OCI-M2 (cell line): ENCODE measurements around the gene USP54.

Source experiments
- DNase-seq: peaks from one replicate; lab custom pipeline; 2025; ENCODE audit not compliant: unreplicated experiment; lab: John Stamatoyannopoulos, UW

Gene USP54

DNA sequence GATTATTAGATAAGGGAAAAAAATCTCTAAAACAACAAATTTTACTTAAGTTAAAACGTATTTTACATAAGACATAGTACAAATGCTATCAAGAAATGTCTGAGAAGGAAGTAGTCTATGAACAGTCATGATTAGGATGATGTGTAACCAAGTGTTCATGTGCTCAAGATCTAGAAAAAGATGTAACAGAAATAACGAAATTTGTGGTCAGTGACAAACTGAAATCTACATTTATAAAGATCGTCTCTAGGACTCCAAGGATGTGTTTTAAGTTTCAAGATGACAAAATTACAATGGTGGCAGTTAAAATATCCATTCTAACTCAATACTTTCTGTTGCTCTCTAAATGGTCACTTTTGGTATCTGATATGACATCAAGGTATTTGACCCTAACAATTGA is 112.5 kb downstream of the USP54 start:
- no peak for DNase-seq

DNA sequence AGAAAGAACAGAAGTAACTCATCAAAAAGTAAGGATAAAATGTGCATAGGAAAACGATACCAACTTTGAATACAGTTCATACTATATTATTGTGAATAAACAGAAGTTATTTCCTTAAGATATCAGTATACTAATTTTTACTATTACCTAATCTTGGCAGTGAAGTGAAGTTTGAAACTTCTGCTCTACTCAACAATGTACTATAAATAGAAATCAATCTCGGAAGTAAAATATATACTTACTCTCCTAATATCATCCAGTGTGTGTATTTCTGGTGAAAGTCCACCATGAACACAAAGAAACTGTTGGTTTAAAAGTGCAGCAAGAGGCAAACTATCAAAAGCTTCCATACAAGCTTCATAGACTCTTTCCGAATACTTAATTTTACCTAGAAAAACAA is 119.9 kb downstream of the USP54 start:
- DNase-seq = no peak

DNA sequence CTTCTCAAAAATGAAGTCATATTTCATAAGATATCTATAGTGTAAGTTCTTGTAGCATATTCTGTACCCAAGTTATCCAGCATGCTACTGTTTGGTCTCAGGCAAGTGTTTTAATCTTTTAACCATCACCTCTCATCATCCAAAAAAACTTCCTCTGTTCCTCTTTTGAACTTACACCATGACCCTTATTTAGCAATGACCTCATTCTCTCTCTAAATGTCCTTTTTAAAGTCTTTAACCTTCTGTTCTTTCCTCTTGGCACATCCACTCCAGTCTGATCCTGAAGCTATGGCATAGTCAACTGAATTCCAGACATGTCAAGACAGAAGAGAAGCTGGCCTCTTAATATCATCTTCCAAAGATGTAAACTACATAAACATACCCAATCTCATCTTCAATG is 121.6 kb downstream of the USP54 start:
- no peak for DNase-seq

DNA sequence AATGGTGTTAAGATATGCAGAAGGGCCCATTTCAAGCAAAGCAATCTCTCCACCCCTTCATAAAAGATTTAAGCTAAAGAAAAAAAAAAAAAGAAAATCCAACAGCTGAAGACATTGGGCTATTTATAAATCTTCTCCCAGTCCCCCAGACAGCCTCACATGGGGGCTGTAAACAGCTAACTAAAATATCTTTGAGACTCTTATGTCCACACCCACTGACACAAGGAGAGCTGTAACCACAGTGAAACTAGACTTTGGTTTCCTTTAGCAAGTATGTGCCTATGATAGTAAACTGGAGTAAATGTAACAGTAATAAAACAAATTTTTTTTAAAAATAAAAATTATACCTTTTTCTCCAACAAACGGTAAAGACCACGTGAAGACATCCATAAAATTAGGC is 123.9 kb downstream of the USP54 start:
- DNase-seq = no peak

DNA sequence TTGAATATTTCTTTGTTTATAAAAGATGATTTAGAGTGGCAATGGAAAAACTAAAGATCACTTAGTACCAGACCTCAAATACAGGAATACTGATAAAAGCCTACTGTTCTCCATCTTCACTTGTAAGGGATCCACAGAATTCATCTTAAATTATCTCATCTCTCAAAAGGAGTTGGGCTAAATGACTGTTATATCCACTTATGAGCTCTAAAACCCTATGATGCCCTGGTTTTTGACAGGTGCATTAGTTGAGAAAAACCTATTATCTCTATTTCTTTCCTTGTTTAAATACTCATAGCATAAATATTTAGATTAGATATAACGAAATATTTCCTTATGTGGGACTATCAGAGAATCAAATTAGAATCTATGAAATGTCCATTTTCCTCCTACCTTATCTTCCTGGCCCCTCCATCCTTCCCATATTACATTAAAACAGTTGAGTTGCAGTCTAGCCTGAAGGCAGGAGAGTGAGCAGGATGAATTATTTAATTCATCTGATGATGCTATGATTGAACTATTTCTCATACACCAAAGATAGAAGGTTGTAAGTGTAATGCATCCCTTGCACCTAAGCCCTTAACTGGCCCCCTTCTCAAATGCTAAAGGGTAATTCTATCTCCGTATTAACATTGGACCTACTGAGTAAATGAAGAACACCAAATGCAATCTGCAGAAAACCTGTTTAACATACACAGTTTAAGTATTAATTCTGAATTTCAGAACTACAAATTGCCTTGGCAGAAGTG is 125.0 kb downstream of the USP54 start:
- no peak for DNase-seq

DNA sequence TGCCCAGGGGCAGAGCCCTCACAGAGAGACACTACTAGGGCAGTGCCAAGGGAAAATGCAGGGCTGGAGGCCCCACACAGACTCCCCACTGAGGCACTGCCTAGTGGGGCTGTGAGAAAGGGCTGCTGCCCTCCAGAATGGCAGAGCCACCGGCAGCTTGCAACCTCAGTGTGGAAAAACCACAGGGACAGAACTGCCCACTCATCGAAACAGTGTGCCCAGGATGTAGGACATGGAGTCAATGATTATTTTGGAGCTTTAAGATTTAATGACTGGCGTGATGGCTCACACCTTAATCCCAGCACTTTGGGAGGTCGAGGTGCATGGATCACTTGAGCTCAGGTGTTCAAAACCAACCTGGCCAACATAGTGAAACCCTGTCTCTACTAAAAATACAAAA is 130.2 kb downstream of the USP54 start:
- no peak for DNase-seq

DNA sequence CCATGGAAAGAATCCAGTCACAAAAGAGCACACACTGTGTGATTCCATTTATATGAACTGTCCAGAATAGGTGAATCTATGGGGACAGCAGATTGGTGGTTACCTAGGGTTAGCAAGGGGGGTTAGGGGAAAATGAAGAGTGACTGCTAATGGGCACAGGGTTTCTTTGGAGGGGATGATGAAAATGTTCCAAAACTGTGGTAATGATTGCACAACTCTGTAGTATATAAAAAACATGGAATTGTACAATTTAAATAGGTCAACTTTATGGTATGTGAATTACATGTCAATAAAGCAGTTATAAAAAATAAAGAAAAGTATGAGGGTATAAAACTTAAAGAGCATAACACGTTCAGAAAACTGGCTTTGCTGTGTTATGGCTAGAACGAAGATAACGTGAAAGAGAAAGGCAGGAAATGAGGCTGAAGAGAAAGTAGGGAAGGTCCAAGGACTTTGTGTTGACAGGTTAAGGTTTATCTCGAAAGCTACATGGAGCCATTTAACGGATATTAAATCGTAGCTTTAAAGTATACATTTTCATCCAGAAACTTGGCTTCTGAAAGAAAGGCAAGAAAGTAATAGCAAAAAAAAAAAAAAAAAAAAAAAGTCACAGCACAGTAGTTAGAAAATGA is 131.3 kb downstream of the USP54 start:
- DNase-seq = no peak

DNA sequence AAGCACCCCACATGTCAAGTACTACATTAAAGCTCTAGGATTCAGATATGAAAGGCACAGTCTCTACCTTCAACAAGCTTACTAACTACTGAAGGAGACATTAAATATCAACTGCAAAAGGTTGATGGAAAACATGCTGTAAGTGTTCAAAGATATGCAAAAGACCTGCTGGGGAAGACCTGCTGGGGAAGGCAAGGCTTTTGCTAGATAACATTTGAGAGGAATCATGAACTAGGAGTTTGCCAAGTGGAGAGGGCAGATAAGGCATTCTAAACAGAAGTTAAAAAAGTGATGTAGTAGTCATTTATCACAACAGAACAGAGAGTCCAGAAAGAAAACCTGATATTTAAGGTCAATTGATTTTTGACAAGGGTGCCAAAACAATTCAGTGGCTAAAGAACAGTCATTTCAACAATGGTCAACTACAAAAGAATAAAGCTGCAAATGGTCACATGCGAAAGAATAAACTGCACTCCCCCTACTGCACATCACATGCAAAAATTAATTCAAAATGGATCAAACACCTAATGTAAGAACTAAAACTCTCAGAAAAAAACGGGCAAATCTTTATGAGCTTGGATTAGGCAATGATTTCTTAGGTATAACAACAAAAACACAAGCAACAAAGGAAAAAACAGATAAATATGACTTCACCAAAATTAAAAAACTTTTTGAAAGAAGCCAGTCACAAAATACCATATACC is 134.8 kb downstream of the USP54 start:
- peak; percentile 77 for DNase-seq

DNA sequence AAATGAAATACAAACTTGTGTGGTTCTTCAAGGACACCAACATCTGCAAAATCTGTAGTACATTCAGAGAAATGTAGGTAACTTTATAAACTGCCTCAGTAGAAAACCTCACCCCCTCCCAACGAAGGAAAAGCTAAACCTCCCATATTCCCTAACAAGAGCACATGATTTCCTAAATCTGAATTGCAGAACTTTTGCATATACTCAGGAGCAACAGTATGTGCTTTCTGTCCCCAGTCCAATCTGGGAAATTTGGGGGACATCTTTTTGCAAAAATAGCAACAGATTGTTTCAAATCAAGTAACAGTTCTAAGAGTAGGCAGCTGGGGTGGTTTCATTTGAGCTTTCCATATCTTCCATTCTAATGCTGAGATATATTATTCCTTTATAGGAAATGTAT is 142.0 kb downstream of the USP54 start:
- DNase-seq = no peak

DNA sequence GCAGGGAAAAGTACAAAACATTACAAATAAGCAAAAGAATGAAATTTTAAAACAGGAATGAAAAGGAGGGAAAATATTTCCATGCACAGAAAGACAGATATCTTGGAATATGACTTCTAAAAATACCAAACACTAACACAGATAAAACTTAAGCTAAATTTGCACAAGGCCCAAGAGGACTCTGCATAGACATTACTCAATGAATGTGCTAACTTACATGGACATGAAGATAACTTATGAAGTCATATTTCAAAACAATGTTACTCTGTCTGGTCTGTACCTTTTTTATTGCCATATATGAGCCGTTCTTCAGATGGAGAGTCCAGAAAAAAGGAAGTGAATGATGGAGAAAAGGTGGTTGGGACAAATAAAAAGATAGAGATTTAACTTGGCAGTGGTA is 142.8 kb downstream of the USP54 start:
- DNase-seq = no peak
